AG10803 (cell line): ENCODE results near the gene HS3ST1.

Source experiments
- DNase-seq: peaks from one replicate; pipeline ENCODE4 v3.0.0; 2010; ENCODE audit warnings: low read depth
- H3K4me3 ChIP-seq: 2 replicates; pipeline ENCODE4 v1.5.1; 2011; ENCODE audit warnings: mild to moderate bottlenecking, low read length, control low read depth
- CTCF ChIP-seq: conservative IDR thresholded peaks from 2 replicates; pipeline ENCODE4 v1.5.1; 2011; ENCODE audit warnings: mild to moderate bottlenecking, low read length, control low read depth, inconsistent platforms

The HS3ST1 gene

GRCh38 chr4:11418610-11419009 lies 10.1 kb downstream of the HS3ST1 start:
- no peak overlapping the region for H3K4me3 ChIP-seq
- TF ChIP-seq CTCF, result no peak
- DNase-seq, result no peak

- TF ChIP-seq CTCF, result no peak
- H3K4me3 ChIP-seq, result no peak overlapping the region
- DNase-seq, result no peak
Observed at GRCh38 chr4:11416767-11417113, 12.0 kb downstream of the HS3ST1 start.

- no peak overlapping the region for H3K4me3 ChIP-seq
- TF ChIP-seq CTCF, result no peak
- no peak for DNase-seq
Observed at GRCh38 chr4:11416071-11416766, 12.5 kb downstream of the HS3ST1 start.

- H3K4me3 ChIP-seq, result no peak overlapping the region
- TF ChIP-seq CTCF, result no peak
- DNase-seq, result no peak
Observed at GRCh38 chr4:11415409-11416070, 13.2 kb downstream of the HS3ST1 start.

- no peak overlapping the region for H3K4me3 ChIP-seq
- DNase-seq, result no peak
- TF ChIP-seq CTCF, result no peak
Observed at GRCh38 chr4:11412211-11412610, 16.5 kb downstream of the HS3ST1 start.

- TF ChIP-seq CTCF, result no peak
Observed at GRCh38 chr4:11409632-11410031, 19.1 kb downstream of the HS3ST1 start.

More at GRCh38 chr4:11409632-11410031, 19.1 kb downstream of the HS3ST1 start:
- H3K4me3 ChIP-seq, result no peak overlapping the region
- no peak for DNase-seq
